ENCODE measurements around the gene ZNF512B. TPM values are rescaled to one million over a fixed set of nuclear protein-coding genes. Genes with fewer than 3 reads are reported as not detected.

ZNF512B gene
- total RNA-seq, 1 donor from 2014 or later, result 21.4 TPM

Other genes starting within 250 kb of the ZNF512B start
- 122 TPM for gene LIME1, start 233.3 kb downstream of the ZNF512B start, total RNA-seq
- gene SLC2A4RG, start 230.2 kb downstream of the ZNF512B start, total RNA-seq, result 195 TPM
- 4.7 TPM for gene ZBTB46, start 138.7 kb downstream of the ZNF512B start, total RNA-seq
- gene ABHD16B, start 108.4 kb downstream of the ZNF512B start, total RNA-seq, result not detected
- 17.3 TPM for gene TPD52L2, start 104.7 kb downstream of the ZNF512B start, total RNA-seq
- 17.8 TPM for gene DNAJC5, start 74.8 kb downstream of the ZNF512B start, total RNA-seq
- 20.2 TPM for gene UCKL1, start 13.5 kb downstream of the ZNF512B start, total RNA-seq
- gene SAMD10, start 9.7 kb upstream of the ZNF512B start, total RNA-seq, result 3.5 TPM
- gene PRPF6, start 11.2 kb upstream of the ZNF512B start, total RNA-seq, result 24.2 TPM
- 0.68 TPM for gene C20orf204, start 66.3 kb upstream of the ZNF512B start, total RNA-seq
- 8.1 TPM for gene SOX18, start 79.7 kb upstream of the ZNF512B start, total RNA-seq
- gene TCEA2, start 93.3 kb upstream of the ZNF512B start, total RNA-seq, result 49.2 TPM
- gene RGS19, start 109.6 kb upstream of the ZNF512B start, total RNA-seq, result 4.6 TPM
- gene OPRL1, start 110.2 kb upstream of the ZNF512B start, total RNA-seq, result 0.15 TPM
- gene LKAAEAR1, start 114.5 kb upstream of the ZNF512B start, total RNA-seq, result not detected
- gene NPBWR2, start 137.6 kb upstream of the ZNF512B start, total RNA-seq, result not detected
- gene MYT1, start 194.5 kb upstream of the ZNF512B start, total RNA-seq, result not detected